ENCODE results near the gene MYO3B. TPM values are rescaled to one million over a fixed set of nuclear protein-coding genes. Genes with fewer than 3 reads are reported as not detected.

The MYO3B gene
- total RNA-seq, 4 donors from 2014 or later, result 0.34 to 0.95 (median 0.89) TPM

GRCh38 chr2:170146784-170147183, 31.2 kb upstream of the MYO3B start:
- no peak for TF ChIP-seq POLR2AphosphoS5 (IDR thresholded peaks at IDR 0.05)
- TF ChIP-seq CTCF (IDR thresholded peaks at IDR 0.05), result no peak
- TF ChIP-seq POLR2A (IDR thresholded peaks at IDR 0.05), result no peak
- TF ChIP-seq EP300 (IDR thresholded peaks at IDR 0.05), result no peak
- H3K4me3 ChIP-seq, result no peak overlapping the region
- no peak for DNase-seq (ENCODE audit: low spot score in 2 of 2)
- no peaks in the 10 kb centered on the region for H3K9me3 ChIP-seq
- no peaks in the 10 kb centered on the region for H3K4me1 ChIP-seq
- H3K27ac ChIP-seq, result no peak overlapping the region
- H3K27me3 ChIP-seq, result peaks cover 3% of the 10 kb centered on the region
- no peaks in the 10 kb centered on the region for H3K36me3 ChIP-seq
- 72% methylated on average over 4 of the region's 4 CpGs for WGBS

GRCh38 chr2:170147576-170147975, 30.4 kb upstream of the MYO3B start:
- WGBS, result 72% methylated on average over 3 of the region's 3 CpGs
- H3K27me3 ChIP-seq, result peaks cover 3% of the 10 kb centered on the region
- no peak overlapping the region for H3K27ac ChIP-seq

GRCh38 chr2:170148161-170148560, 29.8 kb upstream of the MYO3B start:
- no peaks in the 10 kb centered on the region for H3K4me1 ChIP-seq
- peaks cover 3% of the 10 kb centered on the region for H3K27me3 ChIP-seq
- DNase-seq (ENCODE audit: low spot score in 2 of 2), result no peak
- no peak overlapping the region for H3K4me3 ChIP-seq
- H3K36me3 ChIP-seq, result no peaks in the 10 kb centered on the region
- no peaks in the 10 kb centered on the region for H3K9me3 ChIP-seq
- TF ChIP-seq CTCF (IDR thresholded peaks at IDR 0.05) (no peak), POLR2AphosphoS5 (IDR thresholded peaks at IDR 0.05) (no peak), POLR2A (IDR thresholded peaks at IDR 0.05) (no peak), EP300 (IDR thresholded peaks at IDR 0.05) (no peak)
- no peak overlapping the region for H3K27ac ChIP-seq

More at GRCh38 chr2:170147576-170147975, 30.4 kb upstream of the MYO3B start:
- H3K9me3 ChIP-seq, result no peaks in the 10 kb centered on the region
- DNase-seq (ENCODE audit: low spot score in 2 of 2), result no peak
- TF ChIP-seq POLR2AphosphoS5 (IDR thresholded peaks at IDR 0.05) (no peak), CTCF (IDR thresholded peaks at IDR 0.05) (no peak)
- H3K4me1 ChIP-seq, result no peaks in the 10 kb centered on the region
- H3K4me3 ChIP-seq, result no peak overlapping the region
- no peaks in the 10 kb centered on the region for H3K36me3 ChIP-seq

- Histone ChIP-seq H3K36me3 (no peaks in the 10 kb centered on the region), H3K27ac (no peak overlapping the region), H3K4me1 (peaks cover 5% of the 10 kb centered on the region), H3K9me3 (no peaks in the 10 kb centered on the region), H3K4me3 (no peak overlapping the region), H3K27me3 (no peaks in the 10 kb centered on the region)
- WGBS, result 100% methylated on average over 1 of the region's 1 CpG
- no peak for TF ChIP-seq POLR2AphosphoS5 (IDR thresholded peaks at IDR 0.05)
- TF ChIP-seq EP300 (IDR thresholded peaks at IDR 0.05), result no peak
- no peak for TF ChIP-seq CTCF (IDR thresholded peaks at IDR 0.05)
- no peak for TF ChIP-seq POLR2A (IDR thresholded peaks at IDR 0.05)
- no peak for DNase-seq (ENCODE audit: low spot score in 2 of 2)
These were observed 25.5 kb upstream of the MYO3B start for GRCh38 chr2:170152421-170152820.

GRCh38 chr2:170155022-170155722, 22.8 kb upstream of the MYO3B start:
- no peak for DNase-seq (ENCODE audit: low spot score in 2 of 2)
- H3K27ac ChIP-seq, result no peak overlapping the region
- H3K36me3 ChIP-seq, result no peaks in the 10 kb centered on the region
- H3K27me3 ChIP-seq, result no peaks in the 10 kb centered on the region
- 25% methylated on average over 8 of the region's 8 CpGs for WGBS
- TF ChIP-seq CTCF (IDR thresholded peaks at IDR 0.05) (no peak), POLR2A (IDR thresholded peaks at IDR 0.05) (no peak), POLR2AphosphoS5 (IDR thresholded peaks at IDR 0.05) (no peak), EP300 (IDR thresholded peaks at IDR 0.05) (no peak)
- H3K4me1 ChIP-seq, result peaks cover 5% of the 10 kb centered on the region
- H3K9me3 ChIP-seq, result no peaks in the 10 kb centered on the region
- no peak overlapping the region for H3K4me3 ChIP-seq
